GM19193 (cell line): ENCODE measurements around the gene NEU4.

Experiments
- POLR2A ChIP-seq: IDR thresholded peaks from 4 replicates; pipeline ENCODE4 v1.6.1; 2011; ENCODE audit not compliant: insufficient read depth, insufficient read length; ENCODE audit errors: extremely low read depth

Gene NEU4

GRCh38 chr2:241816431-241817121 is 7.6 kb downstream of the NEU4 start:
- TF ChIP-seq POLR2A: no peak

- no peak for TF ChIP-seq POLR2A
These were observed 8.3 kb downstream of the NEU4 start for GRCh38 chr2:241817126-241817820.

GRCh38 chr2:241818229-241818942 is 9.4 kb downstream of the NEU4 start:
- no peak for TF ChIP-seq POLR2A

GRCh38 chr2:241818943-241819270 is 9.9 kb downstream of the NEU4 start:
- TF ChIP-seq POLR2A: no peak

GRCh38 chr2:241820625-241821384 is 11.8 kb downstream of the NEU4 start:
- TF ChIP-seq POLR2A: no peak

GRCh38 chr2:241821460-241822263 is 12.7 kb downstream of the NEU4 start:
- no peak for TF ChIP-seq POLR2A

- no peak for TF ChIP-seq POLR2A
These were observed 13.3 kb downstream of the NEU4 start for GRCh38 chr2:241822264-241822623.

GRCh38 chr2:241827394-241827793 is 18.4 kb downstream of the NEU4 start:
- no peak for TF ChIP-seq POLR2A

- TF ChIP-seq POLR2A: no peak
These were observed 24.2 kb downstream of the NEU4 start for GRCh38 chr2:241833101-241833663.

GRCh38 chr2:241834527-241835210 is 25.7 kb downstream of the NEU4 start:
- TF ChIP-seq POLR2A: no peak

- TF ChIP-seq POLR2A: no peak
These were observed 26.6 kb downstream of the NEU4 start for GRCh38 chr2:241835611-241836010.

GRCh38 chr2:241836292-241836691 is 27.3 kb downstream of the NEU4 start:
- no peak for TF ChIP-seq POLR2A

- no peak for TF ChIP-seq POLR2A
These were observed 28.4 kb downstream of the NEU4 start for GRCh38 chr2:241837197-241837965.
